SU-DHL-6 (cell line): Measurements from ENCODE around the gene ZNF701.
"Not testable (repeated sequence)": the region's sequence is repeated elsewhere in the genome, so short reads cannot be mapped to it uniquely, and the experiment has no call there.

Experiments
- H2AFZ ChIP-seq: fragments of 200-600 bp; sonication (generic); 2 replicates; pipeline ENCODE4 v1.6.1; 2014; ENCODE audit warnings: low read depth, mild to moderate bottlenecking, moderate library complexity, mixed read lengths, antibody characterized with exemption, low read length; ENCODE audit not compliant: severe bottlenecking
- H3F3A ChIP-seq: fragments of 200-600 bp; shearing (Covaris generic); 2 replicates; pipeline ENCODE4 v1.6.0; 2016; ENCODE audit warnings: antibody characterized with exemption, mild to moderate bottlenecking; ENCODE audit not compliant: insufficient read depth
- H3K27ac ChIP-seq: fragments of 200-600 bp; sonication (generic); 2 replicates; pipeline ENCODE4 v1.5.1; 2016; ENCODE audit warnings: low read depth, mild to moderate bottlenecking, low read length, moderate library complexity, mixed read lengths
- H3K27me3 ChIP-seq: fragments of 200-600 bp; sonication (generic), shearing (Covaris generic); 2 replicates; pipeline ENCODE4 v1.6.0; 2014; ENCODE audit warnings: mild to moderate bottlenecking, low read length
- H3K36me3 ChIP-seq: fragments of 200-600 bp; sonication (generic); 2 replicates; pipeline ENCODE4 v1.6.1; 2014; ENCODE audit warnings: mild to moderate bottlenecking, low read length, mixed read lengths
- H3K4me2 ChIP-seq: fragments of 300-600, 200-600 bp; shearing (Covaris generic), sonication (generic); 2 replicates; pipeline ENCODE4 v1.6.0; 2014; ENCODE audit warnings: low read length, low read depth, mild to moderate bottlenecking; ENCODE audit not compliant: poor library complexity, severe bottlenecking
- H3K4me3 ChIP-seq: fragments of 200-600 bp; sonication (generic); 2 replicates; pipeline ENCODE4 v1.5.1; 2014; ENCODE audit warnings: antibody characterized with exemption, low read length, mild to moderate bottlenecking, mixed read lengths; ENCODE audit not compliant: insufficient read depth, poor library complexity, severe bottlenecking
- H3K79me2 ChIP-seq: fragments of 200-600 bp; sonication (generic); 2 replicates; pipeline ENCODE4 v1.6.1; 2014; ENCODE audit warnings: mild to moderate bottlenecking, low read length, moderate library complexity; ENCODE audit not compliant: insufficient read depth
- H3K9ac ChIP-seq: fragments of 200-600 bp; sonication (generic); 2 replicates; pipeline ENCODE4 v1.7.0; 2014; ENCODE audit warnings: mild to moderate bottlenecking, low read length
- H3K9me2 ChIP-seq: fragments of 200-600 bp; sonication (generic); replicated peaks from 2 replicates; pipeline ENCODE4 v1.6.1; 2014; ENCODE audit warnings: low read length; ENCODE audit not compliant: insufficient read depth
- H3K9me3 ChIP-seq: fragments of 200-600 bp; sonication (generic); 2 replicates; pipeline ENCODE4 v1.6.1; 2014; ENCODE audit warnings: low read length, mixed read lengths; ENCODE audit not compliant: insufficient read depth
- H4K20me1 ChIP-seq: fragments of 200-600 bp; sonication (generic); 2 replicates; pipeline ENCODE4 v1.6.1; 2014; ENCODE audit warnings: low read depth, mild to moderate bottlenecking, antibody characterized with exemption, low read length, moderate library complexity, mixed read lengths
- EZH2phosphoT487 ChIP-seq: fragments of 200-600 bp; sonication (generic), shearing (Covaris generic); conservative IDR thresholded peaks from 2 replicates; pipeline ENCODE4 v1.6.1; 2018; ENCODE audit warnings: mild to moderate bottlenecking, antibody characterized with exemption, low read length, moderate library complexity, mixed read lengths
- TF ChIP-seq, protein P1 (sequence below): fragments of 200-600 bp; sonication (generic); IDR thresholded peaks from one replicate; pipeline ENCODE4 v1.5.1; 2017; ENCODE audit warnings: antibody characterized with exemption, mild to moderate bottlenecking, low read length, moderate library complexity; ENCODE audit not compliant: insufficient read depth, poor library complexity, severe bottlenecking

ZNF701 gene

DNA sequence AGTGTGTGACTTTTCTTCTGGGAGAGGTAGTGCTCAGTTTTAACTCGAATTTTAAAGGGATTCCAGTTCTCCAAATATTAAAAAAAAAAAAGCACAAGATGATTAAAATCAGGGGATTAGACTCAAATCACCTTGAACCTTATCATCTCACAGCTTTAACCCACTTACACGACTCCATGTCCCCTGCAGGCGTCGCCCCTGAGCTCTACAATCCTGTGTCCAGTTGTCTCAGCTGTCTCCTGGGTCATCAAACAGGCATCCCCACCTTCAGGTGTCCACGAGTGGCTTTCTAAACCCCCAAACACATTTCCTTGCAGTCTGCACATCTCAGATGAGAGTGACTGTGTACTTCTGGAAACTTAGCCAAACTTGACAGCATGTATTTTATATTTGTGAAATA, 28.5 kb upstream of the ZNF701 start:
- Histone ChIP-seq H3K4me2 (no peak overlapping the region), H3K9ac (no peak overlapping the region), H3K9me3 (no peaks in the 10 kb centered on the region), H3K9me2 (no peaks in the 10 kb centered on the region), H2AFZ (no peak overlapping the region), H3F3A (no peaks in the 10 kb centered on the region), H3K27me3 (no peaks in the 10 kb centered on the region), H4K20me1 (no peaks in the 10 kb centered on the region), H3K79me2 (peaks cover 48% of the 10 kb centered on the region), H3K27ac (no peak overlapping the region), H3K36me3 (peaks cover 3% of the 10 kb centered on the region; the same call in 1 of the 2 replicates), H3K4me3 (no peak overlapping the region)
- TF ChIP-seq, protein P1, sequence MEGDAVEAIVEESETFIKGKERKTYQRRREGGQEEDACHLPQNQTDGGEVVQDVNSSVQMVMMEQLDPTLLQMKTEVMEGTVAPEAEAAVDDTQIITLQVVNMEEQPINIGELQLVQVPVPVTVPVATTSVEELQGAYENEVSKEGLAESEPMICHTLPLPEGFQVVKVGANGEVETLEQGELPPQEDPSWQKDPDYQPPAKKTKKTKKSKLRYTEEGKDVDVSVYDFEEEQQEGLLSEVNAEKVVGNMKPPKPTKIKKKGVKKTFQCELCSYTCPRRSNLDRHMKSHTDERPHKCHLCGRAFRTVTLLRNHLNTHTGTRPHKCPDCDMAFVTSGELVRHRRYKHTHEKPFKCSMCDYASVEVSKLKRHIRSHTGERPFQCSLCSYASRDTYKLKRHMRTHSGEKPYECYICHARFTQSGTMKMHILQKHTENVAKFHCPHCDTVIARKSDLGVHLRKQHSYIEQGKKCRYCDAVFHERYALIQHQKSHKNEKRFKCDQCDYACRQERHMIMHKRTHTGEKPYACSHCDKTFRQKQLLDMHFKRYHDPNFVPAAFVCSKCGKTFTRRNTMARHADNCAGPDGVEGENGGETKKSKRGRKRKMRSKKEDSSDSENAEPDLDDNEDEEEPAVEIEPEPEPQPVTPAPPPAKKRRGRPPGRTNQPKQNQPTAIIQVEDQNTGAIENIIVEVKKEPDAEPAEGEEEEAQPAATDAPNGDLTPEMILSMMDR = no peak
- TF ChIP-seq EZH2phosphoT487 = no peak

DNA sequence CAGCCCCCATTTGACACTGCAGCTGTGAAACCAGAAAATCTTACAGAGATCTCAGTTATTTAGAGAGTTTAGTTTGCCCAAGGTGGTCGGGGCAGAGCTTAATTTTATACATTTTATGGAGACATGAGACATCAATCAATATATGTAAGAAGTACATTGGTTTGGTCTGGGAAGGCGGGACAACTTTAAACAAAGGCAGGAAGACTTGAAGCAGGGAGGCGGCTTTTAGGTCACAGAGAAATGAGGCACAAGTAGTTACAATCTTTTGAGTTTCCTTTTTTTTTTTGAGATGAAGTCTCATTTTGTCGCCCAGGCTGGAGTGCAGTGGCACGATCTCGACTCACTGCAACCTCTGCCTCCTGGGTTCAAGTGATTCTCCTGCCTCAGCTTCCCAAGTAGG, 27.5 kb upstream of the ZNF701 start:
- H3K79me2 ChIP-seq = peaks cover 39% of the 10 kb centered on the region
- not testable (repeated sequence) for H3K4me2 ChIP-seq, H3K9me2 ChIP-seq, H3K4me3 ChIP-seq, H3K9me3 ChIP-seq, H3F3A ChIP-seq, H3K27ac ChIP-seq, H2AFZ ChIP-seq, H3K9ac ChIP-seq, H4K20me1 ChIP-seq, H3K36me3 ChIP-seq, H3K27me3 ChIP-seq

DNA sequence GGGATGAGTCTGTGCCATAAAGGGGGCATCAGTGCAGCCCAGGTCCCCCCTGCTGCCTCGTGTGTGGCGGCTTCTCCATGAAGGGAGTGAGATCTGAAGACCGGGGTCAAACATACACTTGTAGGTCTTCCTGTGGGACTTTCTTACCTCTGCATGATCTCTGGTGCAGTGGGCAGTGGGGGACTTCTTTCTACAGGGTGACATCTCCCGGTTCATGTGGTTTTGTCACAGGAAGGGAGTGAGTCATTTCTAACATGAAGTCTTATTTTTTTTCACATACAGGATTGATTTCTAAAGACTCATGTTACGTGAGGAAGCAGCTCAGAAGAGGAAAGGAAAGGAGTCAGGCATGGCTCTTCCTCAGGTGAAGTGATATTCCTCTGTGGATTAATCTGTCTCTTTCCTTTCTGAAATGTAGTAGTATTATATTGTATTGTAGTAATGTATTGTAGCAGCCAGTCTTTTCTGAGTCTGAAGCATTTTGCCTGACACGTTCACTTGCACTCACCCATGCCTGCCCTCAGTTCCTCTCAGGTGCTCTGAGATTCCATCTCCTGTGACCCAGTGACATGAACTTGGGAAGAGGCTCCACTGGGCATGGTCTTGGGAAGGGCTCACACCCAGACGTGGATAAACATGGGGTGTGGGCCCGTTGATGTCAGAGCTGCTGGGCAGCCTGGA, 27.0 kb upstream of the ZNF701 start:
- H3K4me3 ChIP-seq = no peak overlapping the region
- no peak for TF ChIP-seq EZH2phosphoT487
- TF ChIP-seq, protein P1 = no peak
- no peaks in the 10 kb centered on the region for H3K9me3 ChIP-seq
- H3K27me3 ChIP-seq = no peaks in the 10 kb centered on the region
- H2AFZ ChIP-seq = no peak overlapping the region
- H3F3A ChIP-seq = no peaks in the 10 kb centered on the region
- H3K36me3 ChIP-seq = peaks cover 9% of the 10 kb centered on the region
- H3K4me2 ChIP-seq = no peak overlapping the region
- H3K9me2 ChIP-seq = no peaks in the 10 kb centered on the region
- peaks cover 34% of the 10 kb centered on the region for H3K79me2 ChIP-seq
- no peak overlapping the region for H3K27ac ChIP-seq
- H3K9ac ChIP-seq = no peak overlapping the region
- no peaks in the 10 kb centered on the region for H4K20me1 ChIP-seq

- Histone ChIP-seq H3K9me3 (peaks cover 26% of the 10 kb centered on the region; the same call in 1 of the 2 replicates), H4K20me1 (no peaks in the 10 kb centered on the region), H3K4me3 (no peak overlapping the region)
Observed at GRCh38 chr19:52554216-52554971, 15.7 kb upstream of the ZNF701 start.

More at GRCh38 chr19:52554216-52554971, 15.7 kb upstream of the ZNF701 start:
- Histone ChIP-seq H3K9me2 (no peaks in the 10 kb centered on the region), H3K27ac (no peak overlapping the region), H3K4me2 (no peak overlapping the region), H2AFZ (no peak overlapping the region), H3K36me3 (peaks cover 71% of the 10 kb centered on the region), H3K9ac (no peak overlapping the region), H3F3A (no peaks in the 10 kb centered on the region), H3K79me2 (peaks cover 5% of the 10 kb centered on the region; the same call in 1 of the 2 replicates), H3K27me3 (no peaks in the 10 kb centered on the region)
- TF ChIP-seq EZH2phosphoT487 = no peak
- TF ChIP-seq, protein P1 = no peak
